ENCODE data around the gene TRIM63. TPM values are rescaled to one million over a fixed set of nuclear protein-coding genes. Genes with fewer than 3 reads are reported as not detected.

Gene TRIM63
- total and polyA plus RNA-seq, 2 of the 13 experiments (the other 11 are each of a cell fraction or from before 2014, with no cell fraction given) = not detected

DNA sequence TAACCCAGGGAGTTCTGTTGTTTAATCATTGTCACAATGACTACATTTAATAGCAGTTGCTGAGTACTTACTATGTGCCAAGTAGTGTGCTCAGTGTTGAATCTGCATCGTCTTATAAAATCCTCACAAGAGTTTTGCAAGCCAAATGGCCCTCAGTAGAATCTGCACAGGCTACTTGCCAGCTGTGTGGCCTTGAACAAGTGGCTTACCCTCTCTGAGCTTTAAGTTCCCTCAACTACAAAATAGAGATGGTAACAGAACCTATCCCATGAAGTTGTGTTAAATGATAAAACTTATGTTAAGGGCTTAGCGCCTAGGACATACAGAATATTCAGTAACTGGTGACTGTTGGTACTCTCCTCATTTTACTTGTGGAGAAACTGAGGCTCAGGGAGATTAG lies 12.4 kb downstream of the TRIM63 start (continued):
- TF ChIP-seq, protein P1, sequence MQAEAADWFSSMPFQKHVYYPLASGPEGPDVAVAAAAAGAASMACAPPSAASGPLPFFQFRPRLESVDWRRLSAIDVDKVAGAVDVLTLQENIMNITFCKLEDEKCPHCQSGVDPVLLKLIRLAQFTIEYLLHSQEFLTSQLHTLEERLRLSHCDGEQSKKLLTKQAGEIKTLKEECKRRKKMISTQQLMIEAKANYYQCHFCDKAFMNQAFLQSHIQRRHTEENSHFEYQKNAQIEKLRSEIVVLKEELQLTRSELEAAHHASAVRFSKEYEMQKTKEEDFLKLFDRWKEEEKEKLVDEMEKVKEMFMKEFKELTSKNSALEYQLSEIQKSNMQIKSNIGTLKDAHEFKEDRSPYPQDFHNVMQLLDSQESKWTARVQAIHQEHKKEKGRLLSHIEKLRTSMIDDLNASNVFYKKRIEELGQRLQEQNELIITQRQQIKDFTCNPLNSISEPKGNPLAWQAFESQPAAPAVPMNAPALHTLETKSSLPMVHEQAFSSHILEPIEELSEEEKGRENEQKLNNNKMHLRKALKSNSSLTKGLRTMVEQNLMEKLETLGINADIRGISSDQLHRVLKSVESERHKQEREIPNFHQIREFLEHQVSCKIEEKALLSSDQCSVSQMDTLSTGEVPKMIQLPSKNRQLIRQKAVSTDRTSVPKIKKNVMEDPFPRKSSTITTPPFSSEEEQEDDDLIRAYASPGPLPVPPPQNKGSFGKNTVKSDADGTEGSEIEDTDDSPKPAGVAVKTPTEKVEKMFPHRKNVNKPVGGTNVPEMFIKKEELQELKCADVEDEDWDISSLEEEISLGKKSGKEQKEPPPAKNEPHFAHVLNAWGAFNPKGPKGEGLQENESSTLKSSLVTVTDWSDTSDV (CRISPR knock-in tag; IDR thresholded peaks at IDR 0.05) = no peak
- no peak for TF ChIP-seq SMAD3 (CRISPR knock-in tag; IDR thresholded peaks at IDR 0.05)

DNA sequence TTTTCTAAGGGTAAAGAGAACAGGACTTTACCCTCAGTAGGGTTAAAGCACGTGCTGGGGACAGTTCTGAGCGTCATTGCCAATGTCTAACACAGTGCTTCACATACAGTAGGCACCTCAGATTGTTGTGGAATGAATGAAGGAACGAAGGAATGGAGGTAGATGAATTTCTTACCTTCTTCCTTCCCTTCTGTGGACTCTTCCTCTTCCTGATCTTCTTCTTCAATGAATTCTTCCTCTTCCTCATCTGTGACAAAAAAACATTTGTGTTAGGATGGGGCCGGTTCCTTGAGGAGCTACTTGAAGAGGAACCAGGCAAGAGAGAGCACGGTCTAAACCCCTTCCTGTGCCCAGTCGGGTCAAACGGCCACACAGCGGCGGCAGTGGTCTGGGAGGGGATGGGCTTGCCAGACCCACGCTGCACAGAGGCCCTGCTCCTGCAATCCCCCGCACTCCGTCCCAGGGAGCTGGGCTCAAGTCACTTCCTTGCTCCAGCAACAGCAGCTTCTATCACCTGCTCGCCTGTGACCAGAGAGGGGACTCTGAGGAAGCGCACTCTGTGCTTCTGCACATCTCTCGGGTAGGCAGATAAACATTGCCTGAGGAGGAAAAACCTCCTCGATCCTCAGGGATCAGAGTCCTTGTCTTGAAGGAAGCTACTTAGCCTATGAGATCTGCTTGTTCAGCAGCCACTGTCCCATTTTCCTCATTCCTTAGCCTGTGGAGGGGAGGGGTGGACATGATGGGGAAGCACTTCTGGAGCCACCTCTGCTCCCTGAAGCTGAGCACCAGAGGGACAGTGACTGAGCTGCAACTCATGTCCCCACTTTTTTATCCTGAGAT lies 13.5 kb downstream of the TRIM63 start:
- in situ Hi-C loops (cut with HindIII; ENCODE audit: extremely low pct_ligation_motif_present, low pct_unique_long_range_greater_than_20kb) = no loop called here
- Histone ChIP-seq H2AFZ (ENCODE audit: low read length) (no peak overlapping the region), H3K27ac (ENCODE audit: extremely low read length, insufficient read depth, low read length) (no peak overlapping the region), H3K36me3 (replicated peaks in 1 of 2; ENCODE audit: control insufficient read depth in 1 of 2, insufficient read depth in 2 of 2, low read length in 2 of 2) (no peaks in the 10 kb centered on the region), H3K4me1 (ENCODE audit: insufficient read depth, low read length) (no peaks in the 10 kb centered on the region), H3K27me3 (ENCODE audit: control insufficient read depth in 1 of 2, insufficient read depth in 2 of 2, low read length in 2 of 2) (peaks cover 8 to 50% of the 10 kb centered on the region in 2 experiments; a peak in 3 of 5 replicates), H3K4me3 (replicated peaks in 1 of 3; ENCODE audit: insufficient read depth in 1 of 3, low read depth in 2 of 3, low read length in 3 of 3) (no peak overlapping the region), H3K9ac (ENCODE audit: insufficient read depth, low read depth, low read length) (no peak overlapping the region), H3K4me2 (ENCODE audit: low read depth, low read length) (no peak overlapping the region), H3K9me3 (ENCODE audit: low read length) (no peaks in the 10 kb centered on the region), H4K20me1 (ENCODE audit: insufficient read depth, low read length) (no peaks in the 10 kb centered on the region), H3K79me2 (ENCODE audit: insufficient read depth, low read length) (no peaks in the 10 kb centered on the region)
- no peak for FAIRE-seq
- TF ChIP-seq STAG1 (CRISPR knock-in tag; IDR thresholded peaks at IDR 0.05) = 0 out of 2 replicates have a peak, but pooled peaks have one; percentile 4
- TF ChIP-seq, protein P2, sequence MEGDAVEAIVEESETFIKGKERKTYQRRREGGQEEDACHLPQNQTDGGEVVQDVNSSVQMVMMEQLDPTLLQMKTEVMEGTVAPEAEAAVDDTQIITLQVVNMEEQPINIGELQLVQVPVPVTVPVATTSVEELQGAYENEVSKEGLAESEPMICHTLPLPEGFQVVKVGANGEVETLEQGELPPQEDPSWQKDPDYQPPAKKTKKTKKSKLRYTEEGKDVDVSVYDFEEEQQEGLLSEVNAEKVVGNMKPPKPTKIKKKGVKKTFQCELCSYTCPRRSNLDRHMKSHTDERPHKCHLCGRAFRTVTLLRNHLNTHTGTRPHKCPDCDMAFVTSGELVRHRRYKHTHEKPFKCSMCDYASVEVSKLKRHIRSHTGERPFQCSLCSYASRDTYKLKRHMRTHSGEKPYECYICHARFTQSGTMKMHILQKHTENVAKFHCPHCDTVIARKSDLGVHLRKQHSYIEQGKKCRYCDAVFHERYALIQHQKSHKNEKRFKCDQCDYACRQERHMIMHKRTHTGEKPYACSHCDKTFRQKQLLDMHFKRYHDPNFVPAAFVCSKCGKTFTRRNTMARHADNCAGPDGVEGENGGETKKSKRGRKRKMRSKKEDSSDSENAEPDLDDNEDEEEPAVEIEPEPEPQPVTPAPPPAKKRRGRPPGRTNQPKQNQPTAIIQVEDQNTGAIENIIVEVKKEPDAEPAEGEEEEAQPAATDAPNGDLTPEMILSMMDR (CRISPR knock-in tag; IDR thresholded peaks at IDR 0.05) = peak; percentile 26; the same call in 1 of the 2 replicates
- no peak for TF ChIP-seq NR3C1 (CRISPR knock-in tag; IDR thresholded peaks at IDR 0.05)
- 18% methylated on average over 13 of the region's 16 CpGs for WGBS (ENCODE audit: low lambda C conversion rate)
- no TSS peak for BruUV-seq (replicated peaks)
- peak; percentile 65 for ATAC-seq
- CTCF ChIA-PET (ENCODE audit: low intra/inter-chr PET ratio, low total read pairs) = no interaction called here
- POLR2A ChIA-PET = no interaction called here
- intact Hi-C loops (cut with micrococcal nuclease; ENCODE audit: unreplicated experiment) = no loop called here
- no peak for DNase-seq (ENCODE audit: low spot score)
